Ovary (tissue), 9 donors: ENCODE results near the gene TAF1D. TPM values are rescaled to one million over a fixed set of nuclear protein-coding genes. Genes with fewer than 3 reads are reported as not detected.

Source experiments
- DNase-seq, 5 donors: peaks; one replicate each; pipeline ENCODE4 v3.0.0-alpha.2; 2019 to 2020
- H3K27ac ChIP-seq, 2 donors: fragments of 200-600 bp; one replicate each; pipeline versions ENCODE4 v1.5.1 to v1.8.0; 2019 to 2022
- H3K27me3 ChIP-seq: fragments of 200-600 bp; one replicate; pipeline ENCODE4 v1.8.0; 2022
- H3K36me3 ChIP-seq: fragments of 200-600 bp; sonication (generic); one replicate; pipeline ENCODE4 v1.5.1; 2019
- H3K4me1 ChIP-seq: one replicate; pipeline ENCODE4 v1.8.1; 2013; ENCODE audit warnings: mild to moderate bottlenecking, moderate library complexity; ENCODE audit not compliant: insufficient read depth
- H3K4me3 ChIP-seq: fragments of 200-600 bp; sonication (generic); one replicate; pipeline ENCODE4 v1.5.1; 2017
- H3K9me3 ChIP-seq, 2 donors: fragments of 200-600 bp in 1 of 2; sonication (generic) in 1 of 2; one replicate each; pipeline versions ENCODE4 v1.5.1 to v1.8.1; 2013 to 2019; ENCODE audit warnings: mild to moderate bottlenecking in 1 of 2, moderate library complexity in 1 of 2
- CTCF ChIP-seq, 3 donors: fragments of 450-650 bp in 2 of 3; fragments of 200-600 bp in 1 of 3; IDR thresholded peaks; one replicate each; pipeline versions ENCODE4 v1.5.1 to v1.8.0; 2016 to 2022; ENCODE audit warnings: antibody characterized with exemption in 3 of 3, mild to moderate bottlenecking in 1 of 3
- EP300 ChIP-seq: sonication (generic); formaldehyde crosslinking; IDR thresholded peaks from one replicate; pipeline ENCODE4 v1.6.1; 2017; ENCODE audit warnings: antibody characterized with exemption
- POLR2A ChIP-seq: fragments of 450-650 bp; IDR thresholded peaks from one replicate; pipeline ENCODE4 v1.6.1; 2017; ENCODE audit warnings: antibody characterized with exemption, mild to moderate bottlenecking, moderate library complexity
- WGBS, 3 donors: extraction: QIAGEN DNeasy Blood & Tissue Kit in 1 of 3; methylation state at CpG; one replicate each; pipeline versions ENCODE4 v1.1.5 to v1.1.7; 2013 to 2017; 5-methylcytosine and 5-hydroxymethylcytosine counted together
- intact Hi-C, 4 donors: fragments of 100-400 bp; cut with DNase I; formaldehyde crosslinking; loops; one replicate each; pipeline versions ENCODE4 v1.11.0 to v1.15.1; 2022 to 2023
- polyA plus RNA-seq, 2 donors: library from polyadenylated mRNA; stranded (reverse); fragments of 200-250 nt in 1 of 2; fragments of 350-450 nt in 1 of 2; fragmentation: Illumina TruSeq in 1 of 2; extraction: RNeasy Lipid Tissue Mini Kit (QIAGEN cat#74804) in 1 of 2; gene quantifications; one replicate each; pipeline ENCODE4 v1.2.3, GENCODE V29; 2013 to 2014
- total RNA-seq, 7 donors: library from RNA; depleted of rRNA in 2 of 7; stranded (reverse); fragments of >200 nt in 2 of 7; fragmentation: NEBNext Ultra II Directional in 3 of 7; extraction: Animal tissue kit (Norgen Biotek cat#: 25700) in 3 of 7; gene quantifications; one replicate each; pipeline versions ENCODE4 v1.1.0 to v1.2.4, GENCODE V29; 2016 to 2023
- donor health status: DM: no; HTN: no; CAD: no; lungs with moderate emphysema.
- donor health status: DM: no; HTN: no; CAD: no.
- donor health status: Bipolar disorder and iron deficiency.
- donor health status: DM: yes; HTN: yes; CAD: no.
- donor health status: DM: no; HTN: no; CAD: no.
- donor health status: DM: yes; HTN: yes; CAD: no.

Gene TAF1D
- total and polyA plus RNA-seq, 9 donors = 73.7 to 155 (median 107) TPM

GRCh38 chr11:93724089-93724488, 17.2 kb downstream of the TAF1D start:
- Histone ChIP-seq H3K27me3 (no peaks in the 10 kb centered on the region), H3K36me3 (no peaks in the 10 kb centered on the region), H3K9me3 (no peaks in the 10 kb centered on the region), H3K4me3 (no peak overlapping the region), H3K4me1 (no peaks in the 10 kb centered on the region), H3K27ac (no peak overlapping the region)
- no peak for TF ChIP-seq CTCF (IDR thresholded peaks at IDR 0.05)
- TF ChIP-seq POLR2A = no peak
- no peak for TF ChIP-seq EP300
- 87 to 97% (median 88%) methylated on average over 1 of the region's 1 CpG for WGBS, 3 donors
- intact Hi-C loops = no loop called here
- DNase-seq = no peak

- Histone ChIP-seq H3K27ac (no peak overlapping the region), H3K36me3 (no peaks in the 10 kb centered on the region), H3K4me1 (no peaks in the 10 kb centered on the region), H3K27me3 (no peaks in the 10 kb centered on the region), H3K9me3 (no peaks in the 10 kb centered on the region), H3K4me3 (no peak overlapping the region)
- WGBS, 3 donors = 95 to 98% (median 95%) methylated on average over 7 of the region's 7 CpGs
- intact Hi-C loops = no loop called here
- no peak for DNase-seq
- TF ChIP-seq EP300 = no peak
- TF ChIP-seq CTCF (IDR thresholded peaks at IDR 0.05) = no peak
- no peak for TF ChIP-seq POLR2A
Observed at GRCh38 chr11:93720522-93720921, 20.8 kb downstream of the TAF1D start.

- intact Hi-C loops = no loop called here
- Histone ChIP-seq H3K4me1 (no peaks in the 10 kb centered on the region), H3K27me3 (no peaks in the 10 kb centered on the region), H3K36me3 (no peaks in the 10 kb centered on the region), H3K4me3 (no peak overlapping the region), H3K9me3 (no peaks in the 10 kb centered on the region), H3K27ac (no peak overlapping the region)
- TF ChIP-seq EP300 (no peak), POLR2A (no peak), CTCF (IDR thresholded peaks at IDR 0.05) (no peak)
- WGBS, 3 donors = 92 to 95% (median 94%) methylated on average over 4 of the region's 4 CpGs
- DNase-seq = no peak
Observed at GRCh38 chr11:93719310-93719709, 22.0 kb downstream of the TAF1D start.

GRCh38 chr11:93718057-93718563, 23.2 kb downstream of the TAF1D start:
- WGBS, 3 donors = 82 to 88% (median 87%) methylated on average over 4 of the region's 4 CpGs

More at GRCh38 chr11:93718057-93718563, 23.2 kb downstream of the TAF1D start:
- Histone ChIP-seq H3K9me3 (no peaks in the 10 kb centered on the region), H3K27ac (no peak overlapping the region), H3K36me3 (no peaks in the 10 kb centered on the region), H3K4me1 (no peaks in the 10 kb centered on the region), H3K27me3 (no peaks in the 10 kb centered on the region), H3K4me3 (no peak overlapping the region)
- TF ChIP-seq POLR2A (no peak), CTCF (IDR thresholded peaks at IDR 0.05) (no peak), EP300 (no peak)
- intact Hi-C loops = no loop called here
- no peak for DNase-seq
